22Rv1 (cell line): Measurements from ENCODE around the gene C1RL.
"Not testable (repeated sequence)": the region's sequence is repeated elsewhere in the genome, so short reads cannot be mapped to it uniquely, and the experiment has no call there.

ENCODE experiments used
- CTCF ChIP-seq: fragments of 450-650 bp; IDR thresholded peaks from 2 replicates; pipeline ENCODE4 v1.5.1; 2017; ENCODE audit warnings: mild to moderate bottlenecking
- ZFX ChIP-seq: fragments of 450-650 bp; IDR thresholded peaks from 2 replicates; pipeline ENCODE4 v1.6.1; 2017; ENCODE audit warnings: antibody characterized with exemption, borderline replicate concordance

DNA sequence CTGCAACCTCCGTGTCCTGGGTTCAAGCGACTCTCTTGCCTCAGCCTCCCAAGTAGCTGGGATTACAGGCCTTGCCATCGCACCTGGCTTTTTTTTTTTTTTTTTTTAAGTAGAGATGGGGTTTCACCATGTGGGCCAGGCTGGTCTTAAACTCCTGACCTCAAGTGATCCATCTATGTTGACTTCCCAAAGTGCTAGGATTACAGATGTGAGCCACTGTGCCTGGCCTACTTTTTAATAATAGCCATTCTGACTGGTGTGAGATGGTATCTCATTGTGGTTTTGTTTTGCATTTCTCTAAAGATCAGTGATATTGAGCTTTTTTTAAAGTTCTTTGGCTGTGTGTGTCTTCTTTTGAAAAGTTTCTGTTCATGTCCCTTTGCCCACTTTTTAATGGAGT, 59.0 kb downstream of the C1RL start:
- TF ChIP-seq CTCF, ZFX: not testable (repeated sequence)
